ENCODE results near the gene RPS29. TPM values are rescaled to one million over a fixed set of nuclear protein-coding genes. Genes with fewer than 3 reads are reported as not detected.
A peak's percentile ranks its signal among the peaks of the same experiment; 100 is the strongest.

RPS29 gene
- total and polyA plus RNA-seq, 9 of the 15 experiments (the other 6 are each of a cell fraction or from before 2014, with no cell fraction given) = 1,545 to 5,012 (median 2,448) TPM

DNA sequence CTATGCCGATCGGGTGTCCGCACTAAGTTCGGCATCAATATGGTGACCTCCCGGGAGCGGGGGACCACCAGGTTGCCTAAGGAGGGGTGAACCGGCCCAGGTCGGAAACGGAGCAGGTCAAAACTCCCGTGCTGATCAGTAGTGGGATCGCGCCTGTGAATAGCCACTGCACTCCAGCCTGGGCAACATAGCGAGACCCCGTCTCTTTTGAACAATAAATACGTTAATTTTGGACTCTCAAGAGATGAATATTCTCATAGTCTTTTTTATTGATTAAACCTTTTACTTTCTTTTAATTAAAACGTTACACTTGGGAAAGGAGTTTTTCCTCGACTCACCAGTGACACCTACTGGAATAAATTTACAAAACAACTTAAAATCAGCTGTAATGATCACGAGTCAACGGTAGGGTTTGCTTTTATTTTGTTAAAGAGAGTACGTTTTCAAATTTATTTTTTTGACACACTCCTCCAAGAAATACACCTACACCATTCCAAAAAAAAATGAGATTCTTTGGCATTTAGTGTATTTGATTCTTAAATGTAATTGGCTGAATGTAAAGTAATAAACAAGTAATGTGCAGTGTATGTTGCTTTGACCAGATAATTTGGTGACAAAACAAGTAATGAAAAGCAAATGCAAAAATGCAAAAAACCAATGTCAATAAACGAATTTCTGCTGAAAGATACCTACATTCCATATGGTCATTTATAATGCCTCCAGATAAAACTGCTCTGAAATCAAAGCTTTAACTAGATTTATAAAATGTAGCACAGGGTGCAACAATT lies 687 bp upstream of the RPS29 start (continued):
- TF ChIP-seq, protein P1, sequence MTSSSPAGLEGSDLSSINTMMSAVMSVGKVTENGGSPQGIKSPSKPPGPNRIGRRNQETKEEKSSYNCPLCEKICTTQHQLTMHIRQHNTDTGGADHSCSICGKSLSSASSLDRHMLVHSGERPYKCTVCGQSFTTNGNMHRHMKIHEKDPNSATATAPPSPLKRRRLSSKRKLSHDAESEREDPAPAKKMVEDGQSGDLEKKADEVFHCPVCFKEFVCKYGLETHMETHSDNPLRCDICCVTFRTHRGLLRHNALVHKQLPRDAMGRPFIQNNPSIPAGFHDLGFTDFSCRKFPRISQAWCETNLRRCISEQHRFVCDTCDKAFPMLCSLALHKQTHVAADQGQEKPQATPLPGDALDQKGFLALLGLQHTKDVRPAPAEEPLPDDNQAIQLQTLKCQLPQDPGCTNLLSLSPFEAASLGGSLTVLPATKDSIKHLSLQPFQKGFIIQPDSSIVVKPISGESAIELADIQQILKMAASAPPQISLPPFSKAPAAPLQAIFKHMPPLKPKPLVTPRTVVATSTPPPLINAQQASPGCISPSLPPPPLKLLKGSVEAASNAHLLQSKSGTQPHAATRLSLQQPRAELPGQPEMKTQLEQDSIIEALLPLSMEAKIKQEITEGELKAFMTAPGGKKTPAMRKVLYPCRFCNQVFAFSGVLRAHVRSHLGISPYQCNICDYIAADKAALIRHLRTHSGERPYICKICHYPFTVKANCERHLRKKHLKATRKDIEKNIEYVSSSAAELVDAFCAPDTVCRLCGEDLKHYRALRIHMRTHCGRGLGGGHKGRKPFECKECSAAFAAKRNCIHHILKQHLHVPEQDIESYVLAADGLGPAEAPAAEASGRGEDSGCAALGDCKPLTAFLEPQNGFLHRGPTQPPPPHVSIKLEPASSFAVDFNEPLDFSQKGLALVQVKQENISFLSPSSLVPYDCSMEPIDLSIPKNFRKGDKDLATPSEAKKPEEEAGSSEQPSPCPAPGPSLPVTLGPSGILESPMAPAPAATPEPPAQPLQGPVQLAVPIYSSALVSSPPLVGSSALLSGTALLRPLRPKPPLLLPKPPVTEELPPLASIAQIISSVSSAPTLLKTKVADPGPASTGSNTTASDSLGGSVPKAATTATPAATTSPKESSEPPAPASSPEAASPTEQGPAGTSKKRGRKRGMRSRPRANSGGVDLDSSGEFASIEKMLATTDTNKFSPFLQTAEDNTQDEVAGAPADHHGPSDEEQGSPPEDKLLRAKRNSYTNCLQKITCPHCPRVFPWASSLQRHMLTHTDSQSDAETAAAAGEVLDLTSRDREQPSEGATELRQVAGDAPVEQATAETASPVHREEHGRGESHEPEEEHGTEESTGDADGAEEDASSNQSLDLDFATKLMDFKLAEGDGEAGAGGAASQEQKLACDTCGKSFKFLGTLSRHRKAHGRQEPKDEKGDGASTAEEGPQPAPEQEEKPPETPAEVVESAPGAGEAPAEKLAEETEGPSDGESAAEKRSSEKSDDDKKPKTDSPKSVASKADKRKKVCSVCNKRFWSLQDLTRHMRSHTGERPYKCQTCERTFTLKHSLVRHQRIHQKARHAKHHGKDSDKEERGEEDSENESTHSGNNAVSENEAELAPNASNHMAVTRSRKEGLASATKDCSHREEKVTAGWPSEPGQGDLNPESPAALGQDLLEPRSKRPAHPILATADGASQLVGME (CRISPR knock-in tag; IDR thresholded peaks at IDR 0.05) = no peak
- TF ChIP-seq FOXA3 (CRISPR knock-in tag; conservative IDR thresholded peaks at IDR 0.05 in 1 of 2, IDR thresholded peaks at IDR 0.05 in 1 of 2) = no peak
- TF ChIP-seq, protein P2, sequence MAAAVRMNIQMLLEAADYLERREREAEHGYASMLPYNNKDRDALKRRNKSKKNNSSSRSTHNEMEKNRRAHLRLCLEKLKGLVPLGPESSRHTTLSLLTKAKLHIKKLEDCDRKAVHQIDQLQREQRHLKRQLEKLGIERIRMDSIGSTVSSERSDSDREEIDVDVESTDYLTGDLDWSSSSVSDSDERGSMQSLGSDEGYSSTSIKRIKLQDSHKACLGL (CRISPR knock-in tag; IDR thresholded peaks at IDR 0.05; ENCODE audit: borderline replicate concordance, poor library complexity, severe bottlenecking) = no peak
- TF ChIP-seq, protein P3, sequence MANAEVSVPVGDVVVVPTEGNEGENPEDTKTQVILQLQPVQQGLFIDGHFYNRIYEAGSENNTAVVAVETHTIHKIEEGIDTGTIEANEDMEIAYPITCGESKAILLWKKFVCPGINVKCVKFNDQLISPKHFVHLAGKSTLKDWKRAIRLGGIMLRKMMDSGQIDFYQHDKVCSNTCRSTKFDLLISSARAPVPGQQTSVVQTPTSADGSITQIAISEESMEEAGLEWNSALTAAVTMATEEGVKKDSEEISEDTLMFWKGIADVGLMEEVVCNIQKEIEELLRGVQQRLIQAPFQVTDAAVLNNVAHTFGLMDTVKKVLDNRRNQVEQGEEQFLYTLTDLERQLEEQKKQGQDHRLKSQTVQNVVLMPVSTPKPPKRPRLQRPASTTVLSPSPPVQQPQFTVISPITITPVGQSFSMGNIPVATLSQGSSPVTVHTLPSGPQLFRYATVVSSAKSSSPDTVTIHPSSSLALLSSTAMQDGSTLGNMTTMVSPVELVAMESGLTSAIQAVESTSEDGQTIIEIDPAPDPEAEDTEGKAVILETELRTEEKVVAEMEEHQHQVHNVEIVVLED (CRISPR knock-in tag; IDR thresholded peaks at IDR 0.05) = no peak
- no peak for TF ChIP-seq PHB2 (IDR thresholded peaks at IDR 0.05; ENCODE audit: low read depth)
- TF ChIP-seq, protein P4, sequence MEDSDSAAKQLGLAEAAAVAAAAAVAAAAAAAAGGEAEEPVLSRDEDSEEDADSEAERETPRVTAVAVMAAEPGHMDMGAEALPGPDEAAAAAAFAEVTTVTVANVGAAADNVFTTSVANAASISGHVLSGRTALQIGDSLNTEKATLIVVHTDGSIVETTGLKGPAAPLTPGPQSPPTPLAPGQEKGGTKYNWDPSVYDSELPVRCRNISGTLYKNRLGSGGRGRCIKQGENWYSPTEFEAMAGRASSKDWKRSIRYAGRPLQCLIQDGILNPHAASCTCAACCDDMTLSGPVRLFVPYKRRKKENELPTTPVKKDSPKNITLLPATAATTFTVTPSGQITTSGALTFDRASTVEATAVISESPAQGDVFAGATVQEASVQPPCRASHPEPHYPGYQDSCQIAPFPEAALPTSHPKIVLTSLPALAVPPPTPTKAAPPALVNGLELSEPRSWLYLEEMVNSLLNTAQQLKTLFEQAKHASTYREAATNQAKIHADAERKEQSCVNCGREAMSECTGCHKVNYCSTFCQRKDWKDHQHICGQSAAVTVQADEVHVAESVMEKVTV (CRISPR knock-in tag; IDR thresholded peaks at IDR 0.05) = 0 out of 2 replicates have a peak, but pooled peaks have one; percentile 18
- peak; percentile 44; the same call in 1 of the 2 replicates for TF ChIP-seq FOXM1 (IDR thresholded peaks at IDR 0.05; ENCODE audit: low read depth)
- no peak for TF ChIP-seq FOXM1 (CRISPR knock-in tag; IDR thresholded peaks at IDR 0.05; ENCODE audit: low read depth)
- TF ChIP-seq HNRNPLL (IDR thresholded peaks at IDR 0.05; ENCODE audit: low read depth, low read length, poor library complexity, severe bottlenecking) = peak; percentile 30
- no peak for TF ChIP-seq ELF1 (tag; IDR thresholded peaks at IDR 0.05)
- 0 out of 4 replicates have a peak, but pooled peaks of 1 of the 2 experiments have one; percentile 6 for TF ChIP-seq MAZ (CRISPR knock-in tag; conservative IDR thresholded peaks at IDR 0.05 in 1 of 2, IDR thresholded peaks at IDR 0.05 in 1 of 2)
- TF ChIP-seq, protein P5, sequence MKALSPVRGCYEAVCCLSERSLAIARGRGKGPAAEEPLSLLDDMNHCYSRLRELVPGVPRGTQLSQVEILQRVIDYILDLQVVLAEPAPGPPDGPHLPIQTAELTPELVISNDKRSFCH (CRISPR knock-in tag; IDR thresholded peaks at IDR 0.05) = no peak
- TF ChIP-seq, protein P5 (tag; IDR thresholded peaks at IDR 0.05) = peak; percentile 58; the same call in 1 of the 2 replicates
